Stimulated activated CD8-positive, alpha-beta memory T cell treated with anti-CD3 and anti-CD28 coated beads, Interleukin-4, amount 100 ng/mL, for 24 hours (primary cell): ENCODE results near the gene SIT1.

Experiments
- DNase-seq: peaks from one replicate; pipeline ENCODE4 v3.0.0-alpha.2; 2020; ENCODE audit warnings: low read depth

SIT1 gene

GRCh38 chr9:35682520-35683315 is 32.0 kb upstream of the SIT1 start:
- DNase-seq, result no peak

- no peak for DNase-seq
Observed at GRCh38 chr9:35682051-35682450, 31.3 kb upstream of the SIT1 start.

GRCh38 chr9:35681341-35682002 is 30.7 kb upstream of the SIT1 start:
- DNase-seq, result no peak

- no peak for DNase-seq
Observed at GRCh38 chr9:35680331-35681105, 29.8 kb upstream of the SIT1 start.

GRCh38 chr9:35679766-35680330 is 29.1 kb upstream of the SIT1 start:
- no peak for DNase-seq

GRCh38 chr9:35679091-35679490 is 28.4 kb upstream of the SIT1 start:
- no peak for DNase-seq

GRCh38 chr9:35675732-35676392 is 25.1 kb upstream of the SIT1 start:
- DNase-seq, result no peak

- DNase-seq, result no peak
Observed at GRCh38 chr9:35675204-35675603, 24.5 kb upstream of the SIT1 start.

DNA sequence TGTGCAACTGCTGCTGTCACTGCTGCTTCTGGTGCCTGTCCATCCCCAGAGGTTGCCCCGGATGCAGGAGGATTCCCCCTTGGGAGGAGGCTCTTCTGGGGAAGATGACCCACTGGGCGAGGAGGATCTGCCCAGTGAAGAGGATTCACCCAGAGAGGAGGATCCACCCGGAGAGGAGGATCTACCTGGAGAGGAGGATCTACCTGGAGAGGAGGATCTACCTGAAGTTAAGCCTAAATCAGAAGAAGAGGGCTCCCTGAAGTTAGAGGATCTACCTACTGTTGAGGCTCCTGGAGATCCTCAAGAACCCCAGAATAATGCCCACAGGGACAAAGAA is 23.3 kb upstream of the SIT1 start:
- DNase-seq, result no peak

GRCh38 chr9:35673132-35674024 is 22.6 kb upstream of the SIT1 start, which contains the start of gene CA9:
Gene CA9, plus strand, starts transcription at chr9:35673928. Its CDS starts 32 bp downstream, at chr9:35673960.
- DNase-seq, result no peak

DNA sequence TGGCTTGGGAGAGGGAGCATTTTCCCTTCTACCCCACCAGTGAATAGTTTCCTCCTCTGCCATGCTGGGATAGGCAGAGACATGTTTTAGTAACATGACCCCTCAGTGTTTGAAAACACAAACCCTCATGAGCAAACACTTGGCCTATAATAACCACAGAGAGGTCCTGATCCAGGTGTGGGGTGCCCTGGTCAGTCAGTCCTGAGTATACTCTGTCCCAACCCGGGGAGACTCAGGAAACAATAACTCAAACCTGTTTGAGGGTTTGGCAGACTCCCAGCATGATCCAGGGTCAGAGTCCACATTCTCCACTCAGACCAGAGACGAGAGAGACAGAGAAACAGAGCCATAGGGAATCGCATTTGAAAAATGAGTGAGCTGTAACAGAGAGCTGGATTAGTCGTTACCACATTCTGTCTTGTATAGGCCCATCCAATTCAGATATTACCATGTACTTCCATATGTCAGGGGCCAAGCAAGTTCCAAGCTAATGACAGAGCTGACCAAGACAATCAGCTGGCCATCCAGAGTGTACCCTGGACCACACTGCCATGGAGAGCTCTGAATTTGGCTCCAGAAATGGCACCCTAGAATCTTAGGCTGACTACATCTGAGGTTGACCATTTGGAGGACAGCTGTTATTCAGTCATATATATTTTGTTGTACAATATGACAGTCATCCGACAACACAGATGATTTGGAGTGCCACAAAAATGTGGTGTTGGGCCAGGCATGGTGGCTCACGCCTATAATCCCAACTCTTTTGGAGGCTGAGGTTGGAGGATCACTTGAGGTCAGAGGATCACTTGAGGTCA is 18.8 kb upstream of the SIT1 start:
- DNase-seq, result no peak

DNA sequence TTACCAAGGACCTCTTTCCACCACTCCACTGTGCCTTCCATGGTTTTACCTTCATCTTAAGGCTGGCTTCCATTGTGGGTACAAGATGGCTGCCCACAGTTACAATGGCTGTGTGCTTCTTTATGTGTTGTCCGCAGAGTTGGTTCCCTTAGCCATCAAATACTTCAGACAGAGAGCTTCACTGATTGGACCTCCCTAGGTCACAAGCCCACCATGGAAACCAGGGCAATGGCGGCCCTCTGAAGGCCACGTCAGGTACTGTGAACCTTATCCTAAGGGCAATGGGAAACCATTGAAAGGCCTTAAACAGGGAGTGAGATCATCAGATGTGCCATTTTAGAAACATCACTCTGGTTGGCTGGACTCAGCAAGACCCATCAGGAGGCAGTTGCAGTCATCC is 17.2 kb upstream of the SIT1 start:
- DNase-seq, result no peak

DNA sequence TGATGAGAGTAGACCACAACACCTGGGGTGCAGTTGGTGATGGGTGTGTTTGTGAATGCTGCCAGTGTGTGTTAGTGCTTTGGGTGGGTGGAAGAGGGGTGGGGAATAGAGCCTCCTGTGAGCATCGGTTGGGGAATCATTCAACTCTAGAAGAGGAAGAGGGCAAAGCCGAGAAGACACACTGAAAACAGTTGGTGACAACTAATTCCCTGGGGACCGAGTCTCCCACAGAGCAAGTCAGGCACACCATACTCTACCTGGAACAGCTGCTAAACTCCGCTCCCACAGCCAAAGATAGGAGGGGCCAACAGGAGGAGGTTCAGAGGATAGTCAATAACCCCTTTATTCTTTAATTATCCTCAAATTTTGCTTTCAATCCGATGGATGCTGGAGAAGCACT is 15.8 kb upstream of the SIT1 start:
- DNase-seq, result no peak

- no peak for DNase-seq
Observed at GRCh38 chr9:35666045-35666444, 15.3 kb upstream of the SIT1 start.

DNA sequence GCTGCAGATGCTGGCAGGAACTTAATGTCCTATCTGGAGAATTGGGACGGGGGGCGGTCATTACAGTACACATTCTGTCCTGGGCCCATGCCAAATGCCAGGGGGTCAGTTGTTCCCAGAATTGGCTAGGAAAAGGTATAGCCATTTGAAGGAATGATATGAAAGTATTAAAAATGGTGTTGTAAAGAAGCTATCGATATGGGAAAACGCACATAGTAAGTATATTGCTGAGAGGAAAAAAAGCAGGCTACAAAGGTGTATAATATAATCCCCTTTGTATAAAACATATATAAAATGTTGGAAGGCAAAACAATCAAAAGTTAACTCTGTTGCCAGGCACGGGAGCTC is 14.7 kb upstream of the SIT1 start:
- no peak for DNase-seq

DNA sequence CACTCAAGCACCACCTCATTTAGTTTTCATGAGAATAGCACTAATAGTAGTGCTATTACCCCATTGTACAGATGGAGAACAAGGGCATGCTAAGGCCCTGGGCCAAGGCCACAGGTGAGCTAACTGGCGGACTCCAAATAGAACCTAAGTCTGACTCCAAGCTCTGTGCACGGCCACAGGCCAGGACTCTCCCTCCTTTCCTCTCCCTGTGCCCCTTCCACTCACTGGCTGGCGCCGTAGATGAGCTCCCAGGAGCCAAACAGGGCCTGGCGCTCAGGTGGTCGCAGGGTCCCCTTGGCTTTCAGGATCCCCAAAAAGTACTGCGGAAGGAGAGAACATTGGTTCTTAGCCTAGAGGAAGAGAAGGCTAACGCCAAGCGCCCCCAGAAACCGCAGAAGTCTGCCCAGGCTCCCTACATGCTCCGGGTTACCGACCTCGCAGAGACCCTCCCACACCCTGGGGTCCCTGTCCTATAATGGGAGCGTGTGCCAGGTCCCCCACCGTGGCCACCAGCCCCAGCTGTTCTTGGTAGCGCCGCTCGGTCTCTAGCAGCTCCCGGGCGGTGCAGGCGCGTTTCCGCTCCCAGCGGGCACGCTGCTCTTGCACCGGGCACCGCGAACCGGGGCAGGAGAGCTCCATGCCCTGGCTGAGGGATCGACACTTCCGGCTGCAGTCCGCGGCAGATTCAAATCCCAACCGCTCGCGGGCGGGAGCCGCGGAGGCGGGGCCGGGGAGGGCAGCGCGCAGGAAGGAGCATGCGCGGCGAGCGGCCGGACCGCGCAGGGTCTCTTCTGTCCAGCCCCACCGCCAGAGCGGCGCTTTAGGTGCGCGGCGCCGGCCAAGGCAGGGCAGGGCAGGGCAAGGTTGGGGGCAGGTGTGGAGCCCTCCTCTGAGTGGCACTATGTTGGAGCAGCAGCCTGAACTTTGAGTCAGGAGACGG is 14.1 kb upstream of the SIT1 start, which contains the start of gene ARHGEF39:
ARHGEF39 (minus strand) TSS at position 665 of the 940 bp plus-strand sequence; CDS start at position 639, 26 bp downstream.
- DNase-seq, result peak; percentile 61

- no peak for DNase-seq
Observed at GRCh38 chr9:35662437-35662836, 11.7 kb upstream of the SIT1 start.

GRCh38 chr9:35661756-35662350 is 11.1 kb upstream of the SIT1 start:
- no peak for DNase-seq
